Prostate gland (tissue), 2 donors: ENCODE data around the gene MTCH1. TPM values are rescaled to one million over a fixed set of nuclear protein-coding genes. Genes with fewer than 3 reads are reported as not detected.

Source experiments
- DNase-seq: peaks from one replicate; pipeline ENCODE4 v3.0.0-alpha.2; 2019; ENCODE audit warnings: low spot score
- H3K27ac ChIP-seq, 2 donors: fragments of 200-600 bp; sonication (generic); 2 replicates each; pipeline ENCODE4 v1.5.1; 2017 to 2019
- H3K27me3 ChIP-seq: fragments of 200-600 bp; sonication (generic); replicated peaks from 2 replicates; pipeline ENCODE4 v1.5.1; 2019; ENCODE audit not compliant: insufficient read depth
- H3K36me3 ChIP-seq, 2 donors: fragments of 200-600 bp; sonication (generic); 1 replicate in 1 of 2; 2 replicates in 1 of 2; pipeline versions ENCODE4 v1.5.1 to v1.8.1; 2017 to 2019
- H3K4me1 ChIP-seq: fragments of 200-600 bp; sonication (generic); replicated peaks from 2 replicates; pipeline ENCODE4 v1.5.1; 2019
- H3K4me3 ChIP-seq, 2 donors: fragments of 200-600 bp; sonication (generic); 2 replicates each; pipeline ENCODE4 v1.5.1; 2017 to 2019
- H3K9me3 ChIP-seq: fragments of 200-600 bp; sonication (generic); 2 replicates; pipeline ENCODE4 v1.5.1; 2017
- CTCF ChIP-seq, 4 experiments: fragments of 200-600 bp in 2 of 4; fragments of 450-650 bp in 2 of 4; sonication (generic) in 2 of 4; IDR thresholded peaks; 1 replicate in 3 of 4; 2 replicates in 1 of 4; pipeline ENCODE4 v1.5.1; 2016 to 2019; ENCODE audit warnings: antibody characterized with exemption in 4 of 4, mild to moderate bottlenecking in 2 of 4, moderate library complexity in 2 of 4
- POLR2A ChIP-seq: fragments of 450-650 bp; IDR thresholded peaks from one replicate; pipeline ENCODE4 v1.6.1; 2016; ENCODE audit warnings: antibody characterized with exemption, mild to moderate bottlenecking
- POLR2AphosphoS5 ChIP-seq: sonication (generic); formaldehyde crosslinking; IDR thresholded peaks from one replicate; pipeline ENCODE4 v1.6.1; 2017; ENCODE audit warnings: antibody characterized with exemption
- WGBS: methylation state at CpG from one replicate; pipeline ENCODE4 v1.1.5; 2018; 5-methylcytosine and 5-hydroxymethylcytosine counted together
- intact Hi-C: fragments of 100-400 bp; cut with DNase I; formaldehyde crosslinking; loops from one replicate; pipeline ENCODE4 v1.14.2; 2022
- total RNA-seq, 2 donors: library from RNA; depleted of rRNA; stranded (reverse); fragments of >200 nt; gene quantifications; one replicate each; pipeline ENCODE4 v1.1.0, GENCODE V29; 2016

The MTCH1 gene
- total RNA-seq, 2 donors from 2014 or later: 269 to 367 TPM

GRCh38 chr6:36976509-36976908 is 9.5 kb downstream of the MTCH1 start:
- Histone ChIP-seq H3K4me1 (peaks cover 4% of the 10 kb centered on the region), H3K27me3 (no peaks in the 10 kb centered on the region), H3K36me3 (peaks cover 23 to 35% of the 10 kb centered on the region in 2 donors), H3K27ac (peak overlapping the region in 1 of 2 donors; percentile 6), H3K9me3 (no peaks in the 10 kb centered on the region), H3K4me3 (no peak overlapping the region)
- WGBS: 95% methylated on average over 7 of the region's 7 CpGs
- no peak for DNase-seq
- TF ChIP-seq POLR2A (no peak), CTCF (IDR thresholded peaks at IDR 0.05) (no peak), POLR2AphosphoS5 (no peak)
- intact Hi-C loops: no loop called here

- no peaks in the 10 kb centered on the region for H3K9me3 ChIP-seq
- intact Hi-C loops: no loop called here
- H3K36me3 ChIP-seq: peaks cover 27 to 35% of the 10 kb centered on the region in 2 donors
- DNase-seq: no peak
- H3K4me3 ChIP-seq: no peak overlapping the region
- H3K27ac ChIP-seq: peak overlapping the region in 1 of 2 donors; percentile 6
- WGBS: 89% methylated on average over 4 of the region's 4 CpGs
- TF ChIP-seq CTCF (IDR thresholded peaks at IDR 0.05): no peak
- TF ChIP-seq POLR2AphosphoS5: no peak
- no peak for TF ChIP-seq POLR2A
- no peaks in the 10 kb centered on the region for H3K27me3 ChIP-seq
- peaks cover 4% of the 10 kb centered on the region for H3K4me1 ChIP-seq
Measured at GRCh38 chr6:36976007-36976264, 10.1 kb downstream of the MTCH1 start.

- 93% methylated on average over 7 of the region's 7 CpGs for WGBS
- no peak overlapping the region for H3K27ac ChIP-seq
Measured at GRCh38 chr6:36975231-36976006, 10.6 kb downstream of the MTCH1 start.

GRCh38 chr6:36973647-36974046 is 12.3 kb downstream of the MTCH1 start:
- TF ChIP-seq CTCF (IDR thresholded peaks at IDR 0.05) (no peak), POLR2A (no peak), POLR2AphosphoS5 (no peak)
- Histone ChIP-seq H3K4me1 (no peaks in the 10 kb centered on the region), H3K36me3 (peaks cover 38 to 53% of the 10 kb centered on the region in 2 donors), H3K9me3 (no peaks in the 10 kb centered on the region), H3K4me3 (no peak overlapping the region), H3K27me3 (no peaks in the 10 kb centered on the region), H3K27ac (peak overlapping the region; percentile 45 to 68)
- no peak for DNase-seq
- intact Hi-C loops: loop anchor here (5.0 kb wide), 1 partner anchor 56 kb away; no protein-coding TSS in a partner anchor
- WGBS: 83% methylated on average over 4 of the region's 4 CpGs

More at GRCh38 chr6:36975231-36976006, 10.6 kb downstream of the MTCH1 start:
- Histone ChIP-seq H3K27me3 (no peaks in the 10 kb centered on the region), H3K9me3 (no peaks in the 10 kb centered on the region), H3K36me3 (peaks cover 32 to 35% of the 10 kb centered on the region in 2 donors), H3K4me3 (no peak overlapping the region), H3K4me1 (peaks cover 4% of the 10 kb centered on the region)
- TF ChIP-seq POLR2A (no peak), CTCF (IDR thresholded peaks at IDR 0.05) (no peak), POLR2AphosphoS5 (no peak)
- no peak for DNase-seq
- intact Hi-C loops: no loop called here

GRCh38 chr6:36973190-36973589 is 12.8 kb downstream of the MTCH1 start:
- H3K27ac ChIP-seq: peak overlapping the region; percentile 45 to 68
- WGBS: 63% methylated on average over 1 of the region's 1 CpG
- TF ChIP-seq POLR2AphosphoS5: peak; percentile 10
- TF ChIP-seq CTCF (IDR thresholded peaks at IDR 0.05): no peak
- intact Hi-C loops: loop anchor here (5.0 kb wide), 1 partner anchor 56 kb away; no protein-coding TSS in a partner anchor
- no peak for DNase-seq
- no peaks in the 10 kb centered on the region for H3K4me1 ChIP-seq
- H3K27me3 ChIP-seq: no peaks in the 10 kb centered on the region
- no peak overlapping the region for H3K4me3 ChIP-seq
- no peaks in the 10 kb centered on the region for H3K9me3 ChIP-seq
- H3K36me3 ChIP-seq: peaks cover 38 to 53% of the 10 kb centered on the region in 2 donors
